GM19328 (cell line): Measurements from ENCODE around the gene CELA2A.
"Not testable (repeated sequence)": the region's sequence is repeated elsewhere in the genome, so short reads cannot be mapped to it uniquely, and the experiment has no call there.

Source experiments
- ATAC-seq: cut with Tn5 transposase; IDR thresholded peaks from one replicate; pipeline ENCODE4 v1.9.1; 2021; ENCODE audit warnings: mild to moderate bottlenecking, moderate library complexity; ENCODE audit not compliant: unreplicated experiment

The CELA2A gene

GRCh38 chr1:15444468-15445389 lies 11.8 kb upstream of the CELA2A start:
- ATAC-seq, result no peak

- no peak for ATAC-seq
These were observed 11.0 kb upstream of the CELA2A start for GRCh38 chr1:15445390-15446122.

DNA sequence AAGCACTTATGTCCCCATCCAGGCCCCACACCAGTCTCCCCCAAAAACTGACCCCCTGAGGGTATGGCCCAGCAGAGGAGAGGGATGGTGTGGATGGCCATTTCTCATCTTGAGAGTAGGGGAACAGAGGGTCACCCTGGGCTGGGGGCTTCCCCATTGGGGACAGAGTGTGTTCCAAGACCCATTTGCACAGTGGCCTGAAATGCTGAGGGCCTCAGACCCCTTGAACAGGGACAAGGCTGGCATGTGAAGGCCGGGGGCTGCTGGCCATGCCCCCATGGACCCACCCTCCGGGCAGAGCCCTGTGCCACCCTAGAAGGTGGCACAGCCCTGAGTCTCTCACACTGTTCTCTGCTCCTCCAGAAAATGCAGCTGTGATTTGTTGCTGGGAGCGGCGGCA lies 10.3 kb upstream of the CELA2A start:
- no peak for ATAC-seq

DNA sequence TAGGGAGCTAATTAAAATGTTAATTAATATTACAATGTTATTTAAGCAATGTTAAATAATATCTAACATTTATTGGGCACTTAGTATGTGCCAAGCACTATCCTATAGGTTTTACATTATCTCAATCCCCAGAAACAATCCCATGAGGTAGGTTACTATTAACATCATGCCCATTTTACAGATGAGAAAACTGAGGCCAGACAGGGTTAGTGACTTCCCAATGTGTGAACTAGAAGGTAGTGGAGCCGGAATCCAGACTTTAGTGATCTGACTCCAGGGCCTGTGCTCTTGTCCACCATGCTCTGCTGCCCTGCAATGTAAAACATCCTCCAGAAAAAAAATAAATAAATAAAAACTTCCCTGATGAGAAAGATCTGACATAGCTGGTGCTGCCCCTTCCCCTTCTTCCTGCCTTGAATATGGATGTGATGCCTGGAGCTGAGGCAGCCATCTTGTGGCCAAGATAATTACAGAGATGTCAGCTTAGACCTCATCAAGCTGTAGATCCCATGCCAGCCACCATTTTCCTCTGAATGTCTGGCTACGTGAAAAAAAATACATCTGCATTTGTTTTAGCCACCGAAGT lies 7.6 kb upstream of the CELA2A start:
- ATAC-seq, result no peak

DNA sequence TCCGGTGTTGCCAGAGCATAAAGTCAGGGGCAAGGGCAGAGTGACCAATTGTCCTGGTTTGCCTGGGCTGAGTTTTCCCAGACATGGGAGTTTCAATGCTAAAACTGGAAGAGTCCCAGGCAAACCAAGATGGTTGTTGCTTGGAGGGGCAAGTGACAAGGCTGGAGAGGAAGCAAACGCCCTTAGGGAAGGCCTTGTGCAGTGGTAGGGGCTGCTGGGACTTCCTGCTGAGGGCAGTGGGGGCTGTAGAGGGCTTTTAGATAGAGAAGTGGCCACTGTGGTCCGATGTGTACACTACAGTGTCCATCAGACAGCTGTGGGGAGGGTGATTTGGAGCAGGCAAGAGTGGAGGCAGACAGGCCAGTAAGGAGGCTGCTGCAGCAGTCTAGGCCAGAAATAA lies 7.0 kb upstream of the CELA2A start:
- ATAC-seq, result no peak

DNA sequence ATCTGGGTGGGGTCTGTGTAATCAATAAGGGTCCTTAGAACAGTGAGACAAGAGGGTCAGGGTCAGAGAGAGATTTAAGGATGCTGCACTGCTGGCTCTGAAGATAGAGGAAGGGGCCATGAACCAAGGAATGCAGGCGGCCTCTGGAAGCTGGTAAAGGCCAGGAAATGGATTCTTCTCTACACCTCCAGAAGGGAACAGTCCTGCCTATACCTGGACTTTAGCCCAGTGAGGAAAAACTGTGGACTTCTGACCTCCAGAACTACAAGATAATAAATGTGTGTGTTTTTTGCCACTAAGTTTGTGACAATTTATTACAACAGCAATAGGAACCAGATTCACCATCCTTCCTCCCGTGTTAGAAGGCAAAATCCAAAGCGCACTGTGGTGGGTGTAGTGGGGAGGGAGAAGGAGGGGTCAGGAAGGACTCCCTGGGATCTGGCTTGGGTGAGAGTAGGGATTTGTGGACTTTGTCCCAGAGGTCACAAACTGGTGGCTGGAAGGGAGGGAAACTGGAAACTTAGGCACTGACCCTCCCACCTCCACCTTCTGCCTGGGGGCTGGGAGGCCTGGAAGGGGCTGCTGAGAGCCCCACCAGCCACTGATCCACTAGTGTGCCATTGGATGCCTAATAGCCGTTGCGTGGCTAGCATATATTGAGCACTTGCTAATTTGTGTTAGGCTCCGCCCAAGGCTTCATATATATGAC lies 5.4 kb upstream of the CELA2A start:
- ATAC-seq, result no peak

DNA sequence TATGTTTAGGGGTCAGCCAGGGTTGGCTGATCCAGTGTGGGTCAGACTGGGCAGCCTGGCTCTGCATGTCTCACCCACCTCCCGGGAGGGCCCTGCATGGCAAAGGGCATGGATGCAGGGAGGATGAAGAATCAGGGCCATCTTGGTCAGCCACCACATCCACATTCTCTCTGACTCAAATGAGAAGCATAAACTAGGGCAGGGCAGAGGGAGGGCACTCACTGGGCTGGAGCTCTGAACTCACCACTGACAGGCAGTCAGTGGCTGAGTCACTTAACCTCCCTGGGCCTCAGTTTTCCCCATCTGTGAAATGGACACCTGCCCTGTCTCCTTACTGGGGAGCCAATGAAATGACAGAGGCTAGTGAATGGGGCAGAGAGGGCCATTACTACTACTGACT lies 4.3 kb upstream of the CELA2A start:
- no peak for ATAC-seq

- no peak for ATAC-seq
These were observed 3.5 kb upstream of the CELA2A start for GRCh38 chr1:15452866-15453571.

- no peak for ATAC-seq
These were observed 2.8 kb upstream of the CELA2A start for GRCh38 chr1:15453734-15454133.

- no peak for ATAC-seq
These were observed 2.3 kb upstream of the CELA2A start for GRCh38 chr1:15454256-15454655.

GRCh38 chr1:15455522-15455921 lies 1.0 kb upstream of the CELA2A start:
- ATAC-seq, result no peak

DNA sequence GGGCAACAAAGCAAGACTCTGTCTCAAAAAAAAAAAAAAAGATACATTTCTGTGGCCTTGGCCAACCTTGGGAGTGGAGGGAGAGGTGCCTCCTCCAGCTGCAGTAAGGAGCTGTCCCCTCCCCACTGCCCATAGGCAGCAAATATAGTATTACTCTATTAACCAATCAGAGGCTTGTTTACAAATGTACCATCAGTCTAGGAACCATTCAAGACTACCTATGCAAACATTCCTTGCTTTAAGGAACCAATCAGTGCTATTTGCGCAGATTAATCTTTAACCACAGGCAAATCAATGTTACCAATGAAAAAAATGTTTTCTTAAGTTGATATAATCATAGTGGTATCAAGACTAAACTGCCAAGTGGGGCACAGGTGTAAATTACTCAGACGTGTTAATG lies 1.1 kb downstream of the CELA2A start:
- no peak for ATAC-seq

DNA sequence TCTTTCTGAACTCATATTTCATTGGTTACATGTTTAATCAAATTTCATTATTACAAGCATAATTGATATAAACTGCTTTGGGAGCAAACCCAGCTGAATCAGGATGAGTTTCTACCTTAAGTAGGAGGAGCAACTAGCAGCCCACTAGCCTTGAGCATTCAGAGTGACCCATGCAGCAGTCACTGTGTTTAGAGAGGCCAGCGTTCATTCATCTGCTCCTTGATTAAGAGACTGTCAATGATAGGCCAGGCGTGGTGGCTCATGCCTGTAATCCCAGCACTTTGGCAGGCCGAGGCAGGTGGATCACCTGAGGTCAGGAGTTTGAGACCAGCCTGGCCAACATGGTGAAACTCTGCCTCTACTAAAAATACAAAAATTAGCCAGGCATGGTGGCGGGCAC lies 1.9 kb downstream of the CELA2A start:
- ATAC-seq, result not testable (repeated sequence)

GRCh38 chr1:15459771-15460707 lies 3.5 kb downstream of the CELA2A start:
- no peak for ATAC-seq

- ATAC-seq, result no peak
These were observed 4.2 kb downstream of the CELA2A start for GRCh38 chr1:15460708-15461095.

- ATAC-seq, result not testable (repeated sequence)
These were observed 6.7 kb downstream of the CELA2A start for GRCh38 chr1:15463064-15463800.

- not testable (repeated sequence) for ATAC-seq
These were observed 7.4 kb downstream of the CELA2A start for GRCh38 chr1:15463926-15464322.

GRCh38 chr1:15465674-15466073 lies 9.1 kb downstream of the CELA2A start:
- no peak for ATAC-seq
